WTC11 (cell line): ENCODE results near the gene HPCA.

Experiments
- MYBL2 ChIP-seq: sonication (generic); formaldehyde crosslinking; IDR thresholded peaks from 2 replicates; pipeline ENCODE4 v1.8.1; 2023; ENCODE audit warnings: mild to moderate bottlenecking, moderate library complexity, missing genetic modification reagents
- TF ChIP-seq, protein P1 (sequence below): fragments of 200-600 bp; IDR thresholded peaks from 2 replicates; pipeline ENCODE4 v1.8.0; 2022; ENCODE audit warnings: antibody characterized with exemption
- TF ChIP-seq, protein P2 (sequence below): sonication (generic); formaldehyde crosslinking; IDR thresholded peaks from 2 replicates; pipeline ENCODE4 v1.8.1; 2023; ENCODE audit warnings: mild to moderate bottlenecking, moderate library complexity, missing genetic modification reagents

DNA sequence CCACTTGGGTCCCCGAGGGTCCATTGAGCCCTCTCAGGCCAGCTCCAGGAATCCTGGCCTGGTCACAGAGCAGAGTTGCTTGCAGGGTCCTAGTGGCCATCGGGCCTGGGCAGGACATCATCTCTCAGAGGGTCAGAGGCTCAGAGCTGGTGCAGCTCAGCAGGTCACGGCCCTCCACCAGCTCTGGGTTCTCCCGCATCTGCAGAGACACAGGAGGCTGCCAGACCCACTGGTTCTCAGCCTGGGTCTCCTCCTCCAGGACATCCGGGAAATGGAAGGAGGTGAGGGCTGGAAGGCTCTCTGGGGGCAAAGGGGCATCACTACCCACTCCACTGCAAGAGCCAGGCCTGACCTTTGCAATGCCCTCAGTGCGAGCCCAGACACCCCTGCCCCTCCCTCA is 8.4 kb downstream of the HPCA start:
- TF ChIP-seq, protein P1, sequence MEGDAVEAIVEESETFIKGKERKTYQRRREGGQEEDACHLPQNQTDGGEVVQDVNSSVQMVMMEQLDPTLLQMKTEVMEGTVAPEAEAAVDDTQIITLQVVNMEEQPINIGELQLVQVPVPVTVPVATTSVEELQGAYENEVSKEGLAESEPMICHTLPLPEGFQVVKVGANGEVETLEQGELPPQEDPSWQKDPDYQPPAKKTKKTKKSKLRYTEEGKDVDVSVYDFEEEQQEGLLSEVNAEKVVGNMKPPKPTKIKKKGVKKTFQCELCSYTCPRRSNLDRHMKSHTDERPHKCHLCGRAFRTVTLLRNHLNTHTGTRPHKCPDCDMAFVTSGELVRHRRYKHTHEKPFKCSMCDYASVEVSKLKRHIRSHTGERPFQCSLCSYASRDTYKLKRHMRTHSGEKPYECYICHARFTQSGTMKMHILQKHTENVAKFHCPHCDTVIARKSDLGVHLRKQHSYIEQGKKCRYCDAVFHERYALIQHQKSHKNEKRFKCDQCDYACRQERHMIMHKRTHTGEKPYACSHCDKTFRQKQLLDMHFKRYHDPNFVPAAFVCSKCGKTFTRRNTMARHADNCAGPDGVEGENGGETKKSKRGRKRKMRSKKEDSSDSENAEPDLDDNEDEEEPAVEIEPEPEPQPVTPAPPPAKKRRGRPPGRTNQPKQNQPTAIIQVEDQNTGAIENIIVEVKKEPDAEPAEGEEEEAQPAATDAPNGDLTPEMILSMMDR, result no peak; the same call in 1 of the 2 replicates
- TF ChIP-seq, protein P2, sequence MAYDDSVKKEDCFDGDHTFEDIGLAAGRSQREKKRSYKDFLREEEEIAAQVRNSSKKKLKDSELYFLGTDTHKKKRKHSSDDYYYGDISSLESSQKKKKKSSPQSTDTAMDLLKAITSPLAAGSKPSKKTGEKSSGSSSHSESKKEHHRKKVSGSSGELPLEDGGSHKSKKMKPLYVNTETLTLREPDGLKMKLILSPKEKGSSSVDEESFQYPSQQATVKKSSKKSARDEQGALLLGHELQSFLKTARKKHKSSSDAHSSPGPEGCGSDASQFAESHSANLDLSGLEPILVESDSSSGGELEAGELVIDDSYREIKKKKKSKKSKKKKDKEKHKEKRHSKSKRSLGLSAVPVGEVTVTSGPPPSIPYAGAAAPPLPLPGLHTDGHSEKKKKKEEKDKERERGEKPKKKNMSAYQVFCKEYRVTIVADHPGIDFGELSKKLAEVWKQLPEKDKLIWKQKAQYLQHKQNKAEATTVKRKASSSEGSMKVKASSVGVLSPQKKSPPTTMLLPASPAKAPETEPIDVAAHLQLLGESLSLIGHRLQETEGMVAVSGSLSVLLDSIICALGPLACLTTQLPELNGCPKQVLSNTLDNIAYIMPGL (CRISPR knock-in tag), result no peak
- TF ChIP-seq MYBL2 (CRISPR knock-in tag), result no peak
